Transverse colon (tissue), 4 donors: ENCODE results near the gene AACS. TPM values are rescaled to one million over a fixed set of nuclear protein-coding genes. Genes with fewer than 3 reads are reported as not detected.
"Not testable (repeated sequence)": the region's sequence is repeated elsewhere in the genome, so short reads cannot be mapped to it uniquely, and the experiment has no call there.

ENCODE experiments used
- DNase-seq: peaks from one replicate; pipeline ENCODE4 v3.0.0-alpha.2; 2019
- H3K27ac ChIP-seq, 4 donors: fragments of 200-600 bp; sonication (generic); 2 replicates each; pipeline ENCODE4 v1.5.1; 2016 to 2018; ENCODE audit warnings: inconsistent platforms in 4 of 4
- H3K27me3 ChIP-seq: fragments of 200-600 bp; sonication (generic); 2 replicates; pipeline ENCODE4 v1.5.1; 2017; ENCODE audit warnings: inconsistent platforms
- H3K36me3 ChIP-seq, 4 donors: fragments of 200-600 bp; sonication (generic); 2 replicates each; pipeline ENCODE4 v1.5.1; 2017 to 2019; ENCODE audit warnings: inconsistent platforms in 4 of 4
- H3K4me1 ChIP-seq, 4 donors: fragments of 200-600 bp; sonication (generic); 2 replicates each; pipeline ENCODE4 v1.5.1; 2017 to 2020; ENCODE audit warnings: inconsistent platforms in 4 of 4
- H3K4me3 ChIP-seq, 4 donors: fragments of 200-600 bp; sonication (generic); 1 replicate in 1 of 4; 2 replicates in 3 of 4; pipeline versions ENCODE4 v1.5.1 to v1.6.1; 2017 to 2019; ENCODE audit warnings: inconsistent platforms in 4 of 4
- H3K9me3 ChIP-seq, 2 donors: fragments of 200-600 bp; sonication (generic); 2 replicates each; pipeline ENCODE4 v1.5.1; 2017 to 2019; ENCODE audit warnings: inconsistent platforms in 2 of 2
- CTCF ChIP-seq, 5 experiments: fragments of 200-600 bp in 3 of 5; fragments of 450-650 bp in 2 of 5; sonication (generic) in 3 of 5; IDR thresholded peaks; 1 replicate in 2 of 5; 2 replicates in 3 of 5; pipeline ENCODE4 v1.5.1; 2016 to 2017; ENCODE audit warnings: antibody characterized with exemption in 5 of 5, inconsistent platforms in 3 of 5, mild to moderate bottlenecking in 2 of 5, moderate library complexity in 1 of 5
- EP300 ChIP-seq: sonication (generic); formaldehyde crosslinking; IDR thresholded peaks from one replicate; pipeline ENCODE4 v1.6.1; 2017; ENCODE audit warnings: antibody characterized with exemption, low read depth
- POLR2A ChIP-seq: fragments of 450-650 bp; IDR thresholded peaks from one replicate; pipeline ENCODE4 v1.6.1; 2016; ENCODE audit warnings: antibody characterized with exemption, mild to moderate bottlenecking, moderate library complexity
- POLR2AphosphoS5 ChIP-seq, 3 donors: sonication (generic); formaldehyde crosslinking; IDR thresholded peaks; one replicate each; pipeline ENCODE4 v1.6.1; 2016; ENCODE audit warnings: antibody characterized with exemption in 3 of 3
- WGBS, 2 donors: methylation state at CpG; one replicate each; pipeline ENCODE4 v1.1.5; 2018; ENCODE audit warnings: low coverage in 1 of 2; 5-methylcytosine and 5-hydroxymethylcytosine counted together
- in situ Hi-C, 4 donors: fragments of 200-750 bp; cut with MboI; loops; one replicate each; pipeline versions ENCODE4 v1.15.0 to v1.15.1; 2017; ENCODE audit warnings: low sequenced_read_pairs in 3 of 4, low pct_ligation_motif_present in 1 of 4, low pct_unique_long_range_greater_than_20kb in 1 of 4
- intact Hi-C: fragments of 100-400 bp; cut with DNase I; formaldehyde crosslinking; loops from one replicate; pipeline ENCODE4 v1.15.1; 2023; ENCODE audit warnings: low total_unique reads
- total RNA-seq, 4 donors: library from RNA; depleted of rRNA; stranded (reverse); fragments of >200 nt; gene quantifications; one replicate each; pipeline ENCODE4 v1.1.0, GENCODE V29; 2016

AACS gene
- total RNA-seq, 4 donors from 2014 or later, result 18.5 to 33.7 (median 27.1) TPM

- Histone ChIP-seq H3K36me3 (peaks cover 0 to 14% (median 6%) of the 10 kb centered on the region in 4 donors), H3K4me3 (no peak overlapping the region), H3K27me3 (no peaks in the 10 kb centered on the region), H3K27ac (no peak overlapping the region), H3K9me3 (no peaks in the 10 kb centered on the region), H3K4me1 (no peaks in the 10 kb centered on the region)
- 79 to 92% methylated on average over 7 to 15 of the region's 15 CpGs for WGBS, 2 donors
- in situ Hi-C loops, result no loop called here
- intact Hi-C loops, result no loop called here
- no peak for TF ChIP-seq POLR2A
- no peak for TF ChIP-seq POLR2AphosphoS5 (IDR thresholded peaks at IDR 0.05)
- no peak for TF ChIP-seq EP300
- no peak for TF ChIP-seq CTCF (IDR thresholded peaks at IDR 0.05)
- DNase-seq, result no peak
These were observed 14.7 kb downstream of the AACS start for GRCh38 chr12:125079648-125080645.

DNA sequence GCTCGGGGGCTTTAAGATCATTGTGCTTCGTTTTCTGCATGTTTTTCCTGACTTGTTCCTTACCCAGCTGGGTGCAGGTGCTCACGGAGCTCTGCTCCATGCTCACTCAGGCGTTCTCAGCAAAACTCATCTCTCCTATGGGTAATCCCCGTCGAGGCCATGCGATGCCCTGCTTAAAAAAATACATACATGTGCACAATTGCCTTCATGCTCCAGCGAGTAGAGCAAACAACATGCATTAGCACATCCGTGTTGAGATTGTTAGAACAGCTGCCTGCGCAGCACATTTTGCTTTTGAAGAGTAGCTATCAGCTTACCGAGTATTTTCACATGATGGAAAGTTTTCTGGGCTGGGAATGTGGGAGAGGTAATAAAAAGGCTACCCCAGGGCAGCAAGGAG is 16.2 kb downstream of the AACS start:
- 90 to 94% methylated on average over 9 to 11 of the region's 11 CpGs for WGBS, 2 donors

DNA sequence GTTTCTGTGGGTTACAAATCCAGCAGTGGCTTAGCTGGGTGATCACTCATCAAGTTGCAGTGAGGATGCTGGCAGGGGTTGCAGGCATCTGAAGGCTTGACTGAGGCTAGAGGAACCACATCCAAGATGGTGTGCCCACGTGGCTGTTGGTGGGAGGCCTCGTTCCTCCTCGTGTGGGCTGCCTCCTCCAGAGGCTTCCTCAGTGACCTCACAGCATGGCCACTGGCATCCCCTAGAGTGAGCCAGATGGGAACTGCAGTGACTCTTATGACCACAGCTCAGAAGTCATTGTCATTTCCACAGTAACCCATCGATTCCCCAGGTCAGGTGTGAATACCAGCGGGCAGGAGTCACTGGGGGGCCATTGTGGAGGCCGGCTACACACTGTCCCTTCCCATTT is 17.8 kb downstream of the AACS start:
- Histone ChIP-seq H3K9me3 (no peaks in the 10 kb centered on the region), H3K4me3 (no peak overlapping the region), H3K4me1 (no peaks in the 10 kb centered on the region), H3K27ac (no peak overlapping the region), H3K36me3 (peaks cover 0 to 15% (median 7%) of the 10 kb centered on the region in 4 donors), H3K27me3 (no peaks in the 10 kb centered on the region)
- no peak for DNase-seq
- in situ Hi-C loops, result no loop called here
- 78 to 80% methylated on average over 2 to 6 of the region's 6 CpGs for WGBS, 2 donors
- intact Hi-C loops, result no loop called here
- TF ChIP-seq POLR2AphosphoS5 (IDR thresholded peaks at IDR 0.05) (no peak), EP300 (no peak), POLR2A (no peak), CTCF (IDR thresholded peaks at IDR 0.05) (no peak)

More for the DNA sequence above, 16.2 kb downstream of the AACS start:
- H3K4me3 ChIP-seq, result no peak overlapping the region
- no peak for TF ChIP-seq POLR2AphosphoS5 (IDR thresholded peaks at IDR 0.05)
- TF ChIP-seq POLR2A, result no peak
- TF ChIP-seq EP300, result no peak
- no peak for TF ChIP-seq CTCF (IDR thresholded peaks at IDR 0.05)
- H3K27me3 ChIP-seq, result no peaks in the 10 kb centered on the region
- intact Hi-C loops, result no loop called here
- H3K9me3 ChIP-seq, result no peaks in the 10 kb centered on the region
- H3K4me1 ChIP-seq, result no peaks in the 10 kb centered on the region
- no peak overlapping the region for H3K27ac ChIP-seq
- DNase-seq, result no peak
- in situ Hi-C loops, result no loop called here
- peaks cover 0 to 17% (median 8%) of the 10 kb centered on the region in 4 donors for H3K36me3 ChIP-seq

DNA sequence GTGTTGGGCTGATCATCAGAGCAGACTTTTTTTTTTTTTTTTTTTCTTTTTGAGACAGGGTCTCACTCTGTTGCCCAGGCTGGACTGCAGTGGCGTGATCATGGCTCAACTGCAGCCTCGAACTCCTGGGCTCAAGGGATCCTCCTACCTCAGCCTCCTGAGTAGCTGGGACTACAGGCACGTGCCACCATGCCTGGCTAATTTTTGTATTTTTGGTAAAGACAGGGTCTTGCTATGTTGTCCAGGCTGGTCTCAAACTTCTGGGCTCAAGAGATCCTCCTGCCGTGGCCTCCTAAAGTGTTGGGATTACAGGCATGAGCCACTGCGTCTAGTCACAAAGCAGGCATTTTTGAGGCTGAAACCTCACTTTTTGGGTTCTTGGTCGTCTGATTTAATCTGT is 23.0 kb downstream of the AACS start:
- H3K27ac ChIP-seq, H3K27me3 ChIP-seq, H3K4me3 ChIP-seq, intact Hi-C loops, H3K9me3 ChIP-seq, in situ Hi-C loops, DNase-seq: not testable (repeated sequence)
- Histone ChIP-seq H3K36me3 (peaks cover 0 to 14% (median 5%) of the 10 kb centered on the region in 4 donors), H3K4me1 (peaks cover 0 to 12% (median 9%) of the 10 kb centered on the region in 4 donors)
- WGBS, 2 donors, result 50 to 90% methylated on average over 2 to 6 of the region's 6 CpGs
